Mucosa of descending colon (tissue), 3 donors: Measurements from ENCODE around the gene PAK6. TPM values are rescaled to one million over a fixed set of nuclear protein-coding genes. Genes with fewer than 3 reads are reported as not detected.
A peak's percentile ranks its signal among the peaks of the same experiment; 100 is the strongest.

Experiments used
- ATAC-seq: fragments of 200-7000 bp; cut with Tn5 transposase; one replicate; pipeline ENCODE4 v1.9.1; 2020; ENCODE audit warnings: mild to moderate bottlenecking, moderate library complexity
- DNase-seq, 3 donors: peaks; one replicate each; pipeline ENCODE4 v3.0.0-alpha.2; 2020
- H3K36me3 ChIP-seq: fragments of 200-600 bp; one replicate; pipeline ENCODE4 v1.8.0; 2021; ENCODE audit warnings: low read depth, mild to moderate bottlenecking
- H3K4me1 ChIP-seq: fragments of 200-600 bp; one replicate; pipeline ENCODE4 v1.8.0; 2021; ENCODE audit warnings: low read depth, mild to moderate bottlenecking
- H3K4me3 ChIP-seq: fragments of 200-600 bp; one replicate; pipeline ENCODE4 v1.8.0; 2021; ENCODE audit warnings: mild to moderate bottlenecking
- H3K9me3 ChIP-seq: fragments of 200-600 bp; one replicate; pipeline ENCODE4 v1.8.0; 2021; ENCODE audit warnings: mild to moderate bottlenecking
- intact Hi-C, 2 donors: fragments of 100-400 bp; cut with DNase I in 1 of 2; cut with micrococcal nuclease in 1 of 2; formaldehyde crosslinking; loops; one replicate each; pipeline versions ENCODE4 v1.11.0 to v1.11.1; 2022; cut with DNase I, micrococcal nuclease
- total RNA-seq, 3 donors: library from RNA; stranded (reverse); fragmentation: NEBNext Ultra II Directional in 2 of 3; extraction: Animal tissue kit (Norgen Biotek cat#: 25700) in 2 of 3; gene quantifications; one replicate each; pipeline versions ENCODE4 v1.2.1 to v1.2.4, GENCODE V29; 2021 to 2023
- TF ChIP-seq, protein P1 (sequence below): fragments of 200-600 bp; IDR thresholded peaks from one replicate; pipeline ENCODE4 v1.8.0; 2022; ENCODE audit warnings: antibody characterized with exemption, mild to moderate bottlenecking
- donor health status: DM: no; HTN: no; CAD: no; lungs with moderate emphysema.
- donor health status: DM: no; HTN: no; CAD: no.
- donor health status: DM: no; HTN: yes; CAD: no.

PAK6 gene
- total RNA-seq, 3 donors from 2014 or later, result 0.98 to 3.1 (median 2.7) TPM

DNA sequence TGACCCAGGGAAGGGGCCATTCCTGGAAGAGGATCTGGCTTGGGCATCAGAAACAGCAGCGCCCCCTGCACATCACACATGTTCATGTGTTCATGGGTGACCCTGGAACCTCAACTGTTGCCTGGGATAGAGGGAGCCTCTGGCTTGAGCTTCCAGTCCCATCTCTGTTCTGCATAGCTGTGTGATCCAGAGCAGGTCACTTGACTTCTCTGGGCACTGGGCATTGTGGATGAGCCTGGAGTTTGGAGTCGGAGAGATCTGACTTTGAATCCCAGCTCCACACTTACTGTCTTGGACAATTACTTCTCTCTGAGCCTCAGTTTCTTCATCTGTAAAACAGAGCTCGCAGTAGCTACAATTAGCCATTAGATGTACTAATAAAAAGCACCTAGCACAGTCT is 15.6 kb downstream of the PAK6 start:
- TF ChIP-seq, protein P1, sequence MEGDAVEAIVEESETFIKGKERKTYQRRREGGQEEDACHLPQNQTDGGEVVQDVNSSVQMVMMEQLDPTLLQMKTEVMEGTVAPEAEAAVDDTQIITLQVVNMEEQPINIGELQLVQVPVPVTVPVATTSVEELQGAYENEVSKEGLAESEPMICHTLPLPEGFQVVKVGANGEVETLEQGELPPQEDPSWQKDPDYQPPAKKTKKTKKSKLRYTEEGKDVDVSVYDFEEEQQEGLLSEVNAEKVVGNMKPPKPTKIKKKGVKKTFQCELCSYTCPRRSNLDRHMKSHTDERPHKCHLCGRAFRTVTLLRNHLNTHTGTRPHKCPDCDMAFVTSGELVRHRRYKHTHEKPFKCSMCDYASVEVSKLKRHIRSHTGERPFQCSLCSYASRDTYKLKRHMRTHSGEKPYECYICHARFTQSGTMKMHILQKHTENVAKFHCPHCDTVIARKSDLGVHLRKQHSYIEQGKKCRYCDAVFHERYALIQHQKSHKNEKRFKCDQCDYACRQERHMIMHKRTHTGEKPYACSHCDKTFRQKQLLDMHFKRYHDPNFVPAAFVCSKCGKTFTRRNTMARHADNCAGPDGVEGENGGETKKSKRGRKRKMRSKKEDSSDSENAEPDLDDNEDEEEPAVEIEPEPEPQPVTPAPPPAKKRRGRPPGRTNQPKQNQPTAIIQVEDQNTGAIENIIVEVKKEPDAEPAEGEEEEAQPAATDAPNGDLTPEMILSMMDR, result no peak
- DNase-seq (peak in 1 of 3 donors; percentile 25), ATAC-seq (no peak)
- Histone ChIP-seq H3K9me3 (no peaks in the 10 kb centered on the region), H3K36me3 (no peaks in the 10 kb centered on the region), H3K4me3 (no peak overlapping the region), H3K4me1 (peaks cover 14% of the 10 kb centered on the region)
- intact Hi-C loops, result no loop called here

DNA sequence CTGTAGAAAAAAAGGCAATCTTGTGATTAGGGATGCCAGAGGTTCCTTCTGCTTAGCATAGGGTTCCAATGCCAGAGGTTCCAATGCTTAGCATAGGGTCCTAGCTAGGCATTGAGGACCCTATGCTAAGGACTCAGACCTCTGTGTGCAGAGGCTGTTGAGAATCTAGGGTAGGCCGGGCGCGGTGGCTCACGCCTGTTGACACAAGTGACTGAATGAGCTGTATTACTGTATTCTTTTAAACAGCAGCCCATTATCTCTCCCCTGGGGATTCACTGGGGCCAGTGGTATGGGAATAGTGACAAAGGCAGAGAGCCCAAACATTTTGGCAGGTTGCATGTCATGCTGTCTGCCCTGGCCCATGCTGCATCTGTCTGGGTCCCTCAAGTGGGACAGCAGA is 16.2 kb downstream of the PAK6 start:
- TF ChIP-seq, protein P1, result no peak
- H3K4me1 ChIP-seq, result peaks cover 14% of the 10 kb centered on the region
- intact Hi-C loops, result no loop called here
- H3K4me3 ChIP-seq, result no peak overlapping the region
- no peaks in the 10 kb centered on the region for H3K36me3 ChIP-seq
- ATAC-seq (no peak), DNase-seq (peak in 2 of 3 donors; percentile 11 to 36)
- no peaks in the 10 kb centered on the region for H3K9me3 ChIP-seq

DNA sequence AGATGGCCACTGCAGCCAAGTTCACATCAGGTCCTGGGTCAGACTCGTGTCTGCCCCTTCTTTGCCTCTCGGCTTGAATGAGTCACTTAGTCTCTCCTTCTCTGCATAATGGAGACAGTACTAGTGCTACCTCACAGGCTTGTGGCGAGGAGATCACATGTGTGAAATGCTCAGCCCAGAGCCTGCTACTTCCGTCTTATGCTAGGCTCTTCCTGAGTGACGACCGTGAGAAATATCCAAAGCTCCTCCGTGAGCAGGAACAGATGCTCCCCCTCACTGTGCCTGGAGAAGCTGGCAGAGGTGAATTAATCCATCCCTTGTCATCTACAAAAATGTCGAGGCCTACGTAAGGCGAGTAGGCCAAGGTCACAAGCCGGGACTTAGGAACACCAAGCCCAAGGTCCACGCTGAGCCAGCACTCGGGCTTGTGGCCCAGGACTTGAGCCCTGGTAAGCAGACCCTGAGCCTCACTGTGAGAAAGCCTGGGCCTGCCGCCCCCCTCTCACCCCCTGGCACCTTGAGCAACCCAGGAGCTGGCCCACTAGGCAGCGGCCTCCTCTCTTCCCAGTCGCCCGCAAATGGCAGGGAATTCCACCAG is 17.9 kb downstream of the PAK6 start:
- intact Hi-C loops, result no loop called here
- Histone ChIP-seq H3K4me3 (no peak overlapping the region), H3K4me1 (peaks cover 14% of the 10 kb centered on the region), H3K36me3 (no peaks in the 10 kb centered on the region), H3K9me3 (no peaks in the 10 kb centered on the region)
- TF ChIP-seq, protein P1, result no peak
- DNase-seq, result no peak
- ATAC-seq, result no peak

DNA sequence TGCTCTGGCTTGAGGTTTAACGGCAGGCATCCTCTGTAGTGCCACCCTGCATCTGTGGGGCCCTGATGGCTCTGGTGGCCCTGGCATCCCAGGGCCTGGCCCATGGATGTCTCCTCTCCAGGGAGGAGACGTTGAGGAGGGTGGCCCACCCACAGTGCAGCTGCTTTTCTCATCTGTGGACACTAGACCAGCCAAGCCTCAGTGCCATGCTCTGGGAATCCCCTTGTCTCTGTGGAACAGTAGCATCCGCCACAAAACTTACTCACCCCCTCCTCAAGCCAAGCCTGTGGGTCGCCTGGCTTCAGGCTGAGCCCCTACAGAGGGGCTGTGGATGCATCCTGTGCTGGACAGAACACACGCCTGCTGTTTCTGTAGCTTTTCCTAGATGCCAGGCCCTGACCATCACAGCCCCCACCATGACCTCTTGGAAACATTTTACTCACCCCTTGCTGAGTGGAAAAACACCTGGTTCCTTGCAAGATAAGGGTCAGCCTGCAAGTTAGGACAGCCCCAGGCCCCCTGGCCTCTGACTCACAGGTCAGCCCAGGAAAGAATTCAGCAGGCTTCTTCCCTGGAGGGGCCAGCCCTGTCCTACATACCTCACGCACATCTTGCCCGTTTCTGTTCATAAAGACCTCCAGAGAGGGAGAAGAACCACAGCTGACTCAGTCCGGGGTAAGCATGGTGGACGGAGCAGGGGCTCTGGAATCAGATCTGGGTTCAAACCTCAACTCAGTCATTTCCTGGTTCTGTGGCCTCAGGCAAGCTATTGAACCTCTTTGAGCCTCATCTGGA is 19.0 kb downstream of the PAK6 start:
- Histone ChIP-seq H3K36me3 (no peaks in the 10 kb centered on the region), H3K9me3 (no peaks in the 10 kb centered on the region), H3K4me1 (peaks cover 9% of the 10 kb centered on the region), H3K4me3 (no peak overlapping the region)
- ATAC-seq, result no peak
- peak in 1 of 3 donors; percentile 15 for DNase-seq
- intact Hi-C loops, result no loop called here
- TF ChIP-seq, protein P1, result no peak

DNA sequence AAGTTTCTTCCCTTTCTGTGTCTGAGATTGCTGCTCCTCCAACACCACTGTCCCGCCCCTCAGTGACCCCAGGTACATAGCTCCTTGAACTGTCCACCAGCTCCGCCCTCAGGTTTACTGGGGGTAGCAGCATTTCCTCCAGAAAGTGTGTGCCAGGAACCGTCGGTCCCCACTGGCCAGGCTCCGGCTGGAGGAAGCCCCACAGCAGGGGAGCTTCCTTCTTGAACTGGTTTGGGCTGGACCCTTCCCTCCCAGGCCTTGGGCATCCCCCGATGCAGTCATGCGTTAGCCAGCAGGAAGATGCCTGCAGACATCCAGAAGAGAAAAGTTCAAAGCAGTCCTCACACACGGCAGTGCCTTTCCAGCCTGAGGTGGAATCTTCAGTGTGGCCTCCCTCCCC is 19.7 kb downstream of the PAK6 start:
- Histone ChIP-seq H3K9me3 (no peaks in the 10 kb centered on the region), H3K4me1 (peaks cover 8% of the 10 kb centered on the region), H3K4me3 (no peak overlapping the region), H3K36me3 (no peaks in the 10 kb centered on the region)
- TF ChIP-seq, protein P1, result no peak
- DNase-seq, result no peak
- ATAC-seq, result no peak
- intact Hi-C loops, result no loop called here
